ENCODE measurements around the gene BTD. TPM values are rescaled to one million over a fixed set of nuclear protein-coding genes. Genes with fewer than 3 reads are reported as not detected.

The BTD gene
- polyA plus RNA-seq, 1 donor: 13.7 TPM

DNA sequence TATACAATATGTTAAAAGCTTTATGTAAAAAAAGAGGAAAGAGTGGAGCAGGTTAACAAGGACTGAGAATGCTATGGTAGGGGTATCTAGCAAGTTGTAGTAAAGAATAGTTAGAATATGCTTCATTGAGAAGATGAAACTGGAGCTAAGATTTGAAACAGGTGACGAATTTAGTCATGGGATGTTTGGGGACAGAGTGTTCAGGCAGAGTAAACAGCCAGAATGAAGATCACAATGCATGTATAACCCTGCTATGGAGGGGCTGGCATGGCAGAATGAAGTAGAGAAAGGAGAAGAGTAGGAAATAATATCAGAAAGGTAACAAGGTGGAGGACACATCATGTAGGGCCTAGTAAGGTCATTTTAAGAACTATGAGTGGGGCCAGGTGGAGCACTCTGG lies 72.0 kb downstream of the BTD start:
- DNase-seq: no peak

DNA sequence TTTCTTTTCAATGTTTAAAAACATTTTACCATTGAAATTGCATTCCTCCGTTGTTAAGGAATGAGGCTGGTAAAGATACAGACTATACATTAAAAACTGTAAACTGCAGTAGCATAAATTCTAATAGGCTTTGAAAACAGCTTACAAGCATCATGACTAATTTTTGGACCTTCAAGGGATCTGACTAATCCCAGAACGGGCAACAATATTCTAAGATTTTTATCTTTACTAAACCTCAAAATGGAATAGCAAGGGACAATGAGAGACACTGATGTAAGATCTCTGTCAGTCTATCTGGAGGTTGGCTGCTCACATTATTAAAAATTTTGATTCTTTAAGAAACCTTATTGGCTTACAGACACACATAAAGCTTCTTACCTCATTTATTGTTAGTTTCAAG lies 74.7 kb downstream of the BTD start:
- DNase-seq: no peak

DNA sequence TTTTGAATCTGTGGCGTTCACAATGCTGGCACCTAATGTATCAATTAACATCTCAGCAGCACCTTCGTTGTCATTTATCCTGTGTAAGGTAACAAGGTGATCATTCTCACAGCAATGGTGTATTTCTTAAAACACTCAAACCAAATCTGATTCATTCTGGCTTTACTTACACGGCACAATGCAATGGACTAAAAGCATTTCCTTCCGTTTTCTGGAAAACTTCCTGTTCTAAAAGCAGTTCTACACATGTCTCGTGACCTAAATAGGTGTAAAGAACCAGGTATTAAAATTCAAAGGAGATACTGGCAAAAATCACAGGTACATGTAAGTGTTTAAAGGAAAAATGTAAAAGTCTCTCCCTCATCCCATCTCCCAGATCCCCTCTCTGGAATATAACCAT lies 77.8 kb downstream of the BTD start:
- no peak for DNase-seq

DNA sequence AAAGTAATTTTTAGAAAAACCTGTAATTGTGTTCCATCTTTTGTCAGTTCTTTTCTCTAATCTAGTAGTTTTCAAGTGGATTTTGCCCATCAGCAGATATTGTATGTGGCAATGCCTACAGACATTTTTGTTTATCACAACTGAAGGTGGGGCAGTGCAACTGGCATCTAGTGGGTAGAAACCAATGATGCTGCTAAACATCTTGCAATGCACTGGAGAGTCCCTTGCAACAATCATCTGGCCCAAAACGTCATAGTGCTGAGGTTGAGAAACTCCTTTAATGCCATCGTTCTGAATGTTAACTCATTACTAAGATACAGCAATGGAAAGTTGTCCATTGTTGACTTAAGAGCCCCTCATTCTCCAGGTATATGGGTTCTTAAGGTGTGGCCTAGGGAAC lies 80.1 kb downstream of the BTD start:
- no peak for DNase-seq

DNA sequence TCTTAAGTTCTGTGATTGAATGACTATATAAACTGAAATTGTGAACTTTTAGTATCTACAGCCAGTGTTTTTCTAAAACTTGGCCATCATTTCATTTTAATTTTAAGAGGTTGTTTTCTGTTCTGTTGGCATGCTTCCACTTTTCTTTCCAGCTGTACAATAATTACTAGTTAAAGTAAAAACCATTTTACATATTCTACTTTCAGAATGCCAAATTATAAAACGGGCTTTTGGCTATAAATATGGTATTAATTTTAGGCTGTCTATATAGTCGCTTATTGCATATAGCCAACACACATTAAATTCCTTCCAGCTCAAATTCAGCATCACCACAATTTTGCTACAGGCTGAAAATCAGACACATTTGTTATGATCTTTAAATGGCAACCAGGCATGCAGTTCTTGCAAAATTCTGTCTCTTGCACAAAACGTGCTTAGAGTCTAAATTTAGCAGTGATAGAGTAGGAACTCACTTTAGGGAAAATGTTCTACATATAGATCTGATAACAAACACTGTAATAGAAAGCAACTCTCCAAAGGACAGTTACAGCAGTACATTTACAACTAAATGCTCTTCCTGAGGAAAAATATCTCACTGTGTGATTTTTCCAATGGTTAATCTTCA lies 81.1 kb downstream of the BTD start:
- DNase-seq: peak; percentile 21

DNA sequence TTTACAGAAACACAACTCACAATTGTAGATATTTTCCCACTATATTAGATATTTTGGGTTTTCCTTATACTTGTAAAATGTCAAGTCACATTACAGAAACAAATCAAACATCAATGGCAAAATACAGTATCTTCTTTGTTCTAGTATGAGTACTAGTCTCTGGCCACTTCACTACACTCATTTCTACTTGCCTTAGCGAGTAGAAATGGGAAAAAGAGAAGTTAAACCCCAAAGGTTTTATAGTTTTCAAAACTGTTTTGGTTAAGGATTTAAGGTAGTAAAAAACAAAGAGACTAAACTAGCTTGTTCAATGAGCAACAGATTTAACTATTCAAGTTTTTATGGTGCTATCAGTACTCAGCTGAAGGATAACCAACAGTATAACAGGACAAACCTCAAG lies 81.7 kb downstream of the BTD start:
- DNase-seq: no peak

DNA sequence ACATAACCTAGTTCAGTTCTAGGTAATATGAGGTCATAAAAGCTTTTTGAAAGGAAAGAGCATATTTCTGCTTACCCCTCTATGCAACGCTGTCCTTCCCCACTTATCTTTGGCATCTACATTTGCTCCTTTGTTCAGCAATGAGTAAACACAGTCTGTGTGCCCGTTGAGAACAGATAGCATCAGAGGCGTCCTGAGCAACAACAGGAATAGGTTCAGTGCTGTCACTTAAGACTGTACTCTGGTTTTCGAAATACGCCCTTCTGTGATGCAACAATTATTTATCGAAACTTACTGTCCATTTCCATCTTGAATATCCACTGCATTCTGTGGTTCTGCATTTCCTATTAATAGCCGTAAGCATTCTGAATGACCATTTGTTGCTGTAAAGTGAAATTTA lies 84.4 kb downstream of the BTD start:
- no peak for DNase-seq

DNA sequence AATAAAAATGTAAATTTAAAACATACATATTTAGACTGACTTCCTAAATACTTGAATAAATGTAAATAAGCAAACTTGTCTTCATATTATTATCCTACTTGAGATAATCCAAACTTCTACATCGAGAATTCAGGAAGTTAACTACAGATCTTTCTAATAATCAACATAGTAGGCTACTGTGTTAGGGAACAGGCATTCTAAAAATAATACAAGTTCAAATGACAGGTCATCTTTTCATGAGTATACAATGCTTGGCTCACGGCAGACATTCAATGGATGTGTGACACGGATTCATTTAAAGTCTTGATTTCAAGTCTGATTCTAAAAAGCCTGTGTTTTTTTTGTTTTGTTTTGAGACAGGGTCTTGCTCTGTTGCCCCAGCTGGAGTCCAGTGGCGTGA lies 88.7 kb downstream of the BTD start:
- no peak for DNase-seq

DNA sequence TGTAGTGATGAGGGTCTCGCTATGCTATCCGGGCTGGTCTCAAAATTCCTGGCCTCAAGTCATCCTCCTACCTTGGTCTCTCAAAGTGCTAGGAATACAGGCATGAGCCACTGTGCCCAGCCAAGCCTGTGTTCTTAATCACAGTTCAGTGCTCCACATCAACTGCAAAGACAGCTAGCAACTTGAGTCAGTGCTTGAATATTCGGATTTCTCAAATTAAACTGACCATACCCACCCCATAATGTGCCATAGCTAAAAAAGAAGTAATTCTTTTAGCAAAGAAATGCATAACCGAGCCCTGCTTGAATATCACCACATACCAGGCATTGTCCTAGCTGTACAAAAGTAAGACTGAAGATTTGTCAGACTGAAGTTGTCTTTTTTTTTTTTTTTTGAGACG lies 89.2 kb downstream of the BTD start:
- DNase-seq: no peak

DNA sequence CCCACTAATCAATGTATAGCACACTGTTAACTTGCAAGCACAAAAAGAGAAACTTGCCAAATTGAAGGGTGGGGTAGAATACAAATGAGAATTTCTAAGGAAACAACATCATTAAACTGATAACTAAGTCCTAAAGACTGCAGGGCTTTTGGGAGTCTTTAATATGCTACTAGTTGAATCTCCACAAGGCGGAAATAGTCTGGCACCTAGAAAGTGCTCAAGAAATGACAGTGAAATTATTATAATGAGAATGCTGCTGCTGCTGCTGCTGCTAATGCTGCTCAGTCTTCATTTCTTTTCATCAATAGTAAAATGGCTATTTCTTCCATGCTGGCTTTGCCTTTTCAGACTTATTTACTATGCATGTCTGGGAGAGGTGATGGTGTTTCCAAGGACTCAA lies 91.8 kb downstream of the BTD start:
- DNase-seq: no peak

DNA sequence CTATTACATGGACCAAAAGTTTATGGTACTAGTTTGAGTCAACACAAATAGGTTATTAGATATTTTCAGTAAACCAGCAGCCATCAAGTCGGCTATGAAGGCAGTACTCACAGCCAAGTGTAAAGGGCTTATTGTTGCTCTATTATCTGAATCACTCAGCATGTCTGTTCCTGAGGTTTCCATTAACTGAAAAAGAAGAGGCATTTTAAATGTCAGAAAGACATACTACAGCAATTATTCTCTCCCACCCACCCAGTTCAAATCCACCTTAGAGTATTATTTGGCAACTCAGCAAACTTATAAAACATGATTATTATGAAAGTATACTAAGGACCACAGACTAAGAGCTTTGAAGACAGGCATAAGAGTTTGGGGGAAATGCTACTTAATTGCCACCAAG lies 93.1 kb downstream of the BTD start:
- no peak for DNase-seq

Other genes with a start within 250 kb of the BTD start
- 15.4 TPM for gene METTL6, start 174.2 kb upstream of the BTD start, polyA plus RNA-seq (ENCODE audit: insufficient read length)
- 7.6 TPM for gene EAF1, start 174.1 kb upstream of the BTD start, polyA plus RNA-seq (ENCODE audit: insufficient read length)
- 17.8 TPM for gene COLQ, start 80.0 kb upstream of the BTD start, polyA plus RNA-seq (ENCODE audit: insufficient read length)
- 8.2 TPM for gene HACL1, start 176 bp upstream of the BTD start, polyA plus RNA-seq (ENCODE audit: insufficient read length)
- 29.3 TPM for gene ANKRD28, start 196.2 kb downstream of the BTD start, polyA plus RNA-seq (ENCODE audit: insufficient read length)